Esophagus (tissue), 2 donors: ENCODE data around the gene TMSB10. TPM values are rescaled to one million over a fixed set of nuclear protein-coding genes. Genes with fewer than 3 reads are reported as not detected.

Experiments used
- polyA plus RNA-seq, 2 donors: library from polyadenylated mRNA; stranded (reverse); fragments of 200-250 nt; gene quantifications; one replicate each; pipeline ENCODE4 v1.2.3, GENCODE V29; 2013
- donor health status: healthy with polysubstance abuse.
- donor health status: Bipolar disorder and iron deficiency.

TMSB10 gene
- polyA plus RNA-seq, 2 donors = 1,127 to 2,184 TPM

Other genes starting within 250 kb of the TMSB10 start
- gene TRABD2A, start 24.6 kb upstream of the TMSB10 start, polyA plus RNA-seq = under 1 TPM; 0.08 to 0.32 TPM
- gene KCMF1, start 65.5 kb downstream of the TMSB10 start, polyA plus RNA-seq = 10 to 100 TPM; 33.7 to 52.7 TPM
- gene TCF7L1, start 227.7 kb downstream of the TMSB10 start, polyA plus RNA-seq = 1 to 10 TPM; 3.5 to 4.0 TPM